GM18868 (cell line): Measurements from ENCODE around the gene CLIP1.
"Not testable (repeated sequence)": the region's sequence is repeated elsewhere in the genome, so short reads cannot be mapped to it uniquely, and the experiment has no call there.

ENCODE experiments used
- ATAC-seq: cut with Tn5 transposase; IDR thresholded peaks from one replicate; pipeline ENCODE4 v1.9.1; 2021; ENCODE audit warnings: mild to moderate bottlenecking, moderate library complexity; ENCODE audit not compliant: unreplicated experiment

CLIP1 gene

DNA sequence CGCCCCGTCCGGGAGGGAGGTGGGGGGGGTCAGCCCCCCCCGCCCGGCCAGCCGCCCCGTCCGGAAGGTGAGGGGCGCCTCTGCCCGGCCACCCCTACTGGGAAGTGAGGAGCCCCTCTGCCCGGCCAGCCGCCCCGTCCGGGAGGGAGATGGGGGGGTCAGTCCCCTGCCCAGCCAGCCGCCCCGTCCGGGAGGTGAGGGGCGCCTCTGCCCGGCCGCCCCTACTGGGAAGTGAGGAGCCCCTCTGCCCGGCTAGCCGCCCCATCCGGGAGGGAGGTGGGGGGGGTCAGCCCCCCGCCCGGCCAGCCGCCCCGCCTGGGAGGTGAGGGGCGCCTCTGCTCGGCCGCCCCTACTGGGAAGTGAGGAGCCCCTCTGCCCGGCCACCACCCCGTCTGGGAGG, 64.9 kb downstream of the CLIP1 start:
- not testable (repeated sequence) for ATAC-seq

DNA sequence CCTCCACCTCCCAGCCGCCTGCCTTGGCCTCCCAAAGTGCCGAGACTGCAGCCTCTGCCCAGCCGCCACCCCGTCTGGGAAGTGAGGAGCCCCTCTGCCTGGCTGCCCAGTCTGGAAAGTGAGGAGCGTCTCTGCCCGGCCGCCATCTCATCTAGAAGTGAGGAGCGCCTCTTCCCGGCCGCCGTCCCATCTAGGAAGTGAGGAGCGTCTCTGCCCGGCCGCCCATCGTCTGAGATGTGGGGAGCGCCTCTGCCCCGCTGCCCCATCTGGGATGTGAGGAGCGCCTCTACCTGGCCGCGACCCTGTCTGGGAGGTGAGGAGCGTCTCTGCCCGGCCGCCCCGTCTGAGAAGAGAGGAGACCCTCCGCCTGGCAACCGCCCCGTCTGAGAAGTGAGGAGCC, 65.5 kb downstream of the CLIP1 start:
- ATAC-seq, result not testable (repeated sequence)

DNA sequence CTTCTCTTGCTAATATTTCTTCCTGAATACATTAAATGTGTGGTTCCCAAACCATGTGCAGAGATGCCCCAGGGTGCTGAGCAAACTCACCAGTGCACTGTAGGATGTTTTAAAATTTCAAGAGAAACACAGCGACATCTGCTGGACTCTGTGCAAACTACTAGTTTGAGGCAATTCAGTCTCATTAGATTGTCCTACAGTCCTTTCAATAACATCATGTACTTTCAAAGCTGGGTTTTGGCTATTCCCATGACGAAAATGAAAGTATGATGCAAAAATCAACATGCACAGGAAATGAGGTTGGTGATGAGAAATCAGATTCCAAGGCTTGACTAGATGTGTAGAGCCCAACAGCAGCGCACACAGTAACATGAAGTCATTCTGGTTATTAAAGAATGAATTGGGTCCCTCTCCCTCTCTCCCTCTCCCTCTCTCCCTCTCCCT, 66.3 kb downstream of the CLIP1 start:
- ATAC-seq, result no peak

DNA sequence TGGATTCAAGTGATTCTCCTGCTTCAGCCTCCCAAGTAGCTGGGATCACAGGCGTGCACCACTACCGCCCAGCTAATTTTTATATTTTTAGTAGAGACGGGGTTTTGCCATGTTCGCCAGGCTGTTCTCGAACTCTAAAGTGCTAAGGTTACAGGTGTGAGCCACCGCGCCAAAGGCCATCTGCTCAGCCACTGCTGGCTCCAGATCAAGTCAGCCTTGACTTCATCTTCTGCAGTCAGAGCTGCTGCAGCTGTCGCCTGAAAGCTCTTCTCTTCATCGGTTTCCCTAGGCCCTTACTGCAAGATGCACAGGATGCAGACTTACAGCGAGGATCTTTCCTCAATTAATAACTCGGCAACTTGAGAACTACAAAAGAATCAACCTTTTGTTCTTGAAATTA, 66.8 kb downstream of the CLIP1 start:
- no peak for ATAC-seq

- no peak for ATAC-seq
Measured at GRCh38 chr12:122354958-122355641, 67.4 kb downstream of the CLIP1 start.

- no peak for ATAC-seq
Measured at GRCh38 chr12:122352394-122352793, 70.1 kb downstream of the CLIP1 start.

- no peak for ATAC-seq
Measured at GRCh38 chr12:122350141-122350848, 72.2 kb downstream of the CLIP1 start.

GRCh38 chr12:122349078-122349477, 73.4 kb downstream of the CLIP1 start:
- ATAC-seq, result no peak

DNA sequence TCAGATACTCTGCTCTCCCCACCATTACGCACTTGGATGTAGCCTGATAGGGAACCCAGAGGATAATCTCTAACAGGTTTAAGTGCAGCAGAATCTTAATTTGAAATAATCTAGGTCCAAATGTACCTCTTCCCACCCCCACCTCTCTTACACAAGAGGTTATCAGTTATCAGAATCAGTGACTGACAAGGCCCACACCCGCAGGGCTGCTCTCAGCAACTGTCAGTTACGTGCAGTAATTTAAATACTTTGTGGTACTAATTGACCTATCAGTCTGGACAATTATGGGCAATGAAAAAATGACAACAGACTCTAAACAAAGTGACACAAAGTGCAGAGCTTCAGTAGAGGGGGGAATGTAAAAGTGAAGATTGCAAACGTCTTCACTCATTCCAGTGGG, 74.0 kb downstream of the CLIP1 start:
- ATAC-seq, result no peak

GRCh38 chr12:122346054-122346453, 76.4 kb downstream of the CLIP1 start:
- ATAC-seq, result no peak

- no peak for ATAC-seq
Measured at GRCh38 chr12:122345042-122345441, 77.4 kb downstream of the CLIP1 start.

GRCh38 chr12:122336015-122336946, 86.2 kb downstream of the CLIP1 start:
- ATAC-seq, result no peak

GRCh38 chr12:122333142-122334087, 89.1 kb downstream of the CLIP1 start:
- no peak for ATAC-seq

DNA sequence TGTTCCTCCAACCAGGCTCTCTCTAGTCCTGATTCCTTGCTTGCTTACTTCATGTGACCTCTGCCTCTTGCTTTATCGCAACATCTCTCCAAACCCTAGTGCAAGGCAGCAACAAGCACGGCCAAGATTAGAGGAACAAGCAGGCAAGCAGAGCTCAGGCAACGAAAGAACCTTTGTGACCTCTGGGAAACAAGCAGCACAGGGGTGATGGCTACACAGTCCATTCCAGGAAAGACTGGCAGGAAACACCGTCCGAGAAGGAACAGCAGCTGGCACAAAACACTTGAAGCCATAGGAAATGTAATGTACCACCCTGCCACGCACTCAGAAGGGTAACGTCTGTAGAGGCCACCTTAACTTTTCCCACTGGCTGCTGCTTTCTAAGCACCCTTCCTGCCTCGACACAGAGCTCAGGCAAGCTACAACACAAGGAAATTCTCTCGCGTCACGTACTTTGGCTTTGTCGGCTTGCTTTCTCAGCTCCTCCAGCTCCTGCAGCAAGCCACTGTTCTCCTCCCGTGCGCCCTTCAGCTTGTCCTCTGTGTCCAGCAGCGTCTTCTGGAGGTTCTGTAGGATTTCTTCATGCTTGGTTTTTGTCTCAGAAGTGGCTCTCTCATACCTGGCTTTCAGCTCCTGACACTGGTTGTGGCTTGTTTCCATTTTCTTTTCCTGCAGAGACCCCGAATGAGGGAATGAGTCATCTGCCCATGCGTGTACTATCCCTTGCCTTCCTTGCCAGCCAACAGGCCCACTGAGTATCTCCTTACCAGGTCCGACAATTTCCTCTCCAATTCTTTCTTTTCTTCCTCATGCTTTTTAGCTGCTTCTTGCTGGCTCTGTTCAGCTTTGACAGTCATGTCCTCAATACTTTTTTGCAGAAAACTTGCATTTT, 94.7 kb downstream of the CLIP1 start:
- no peak for ATAC-seq

GRCh38 chr12:122327014-122327413, 95.5 kb downstream of the CLIP1 start:
- no peak for ATAC-seq

- ATAC-seq, result no peak
Measured at GRCh38 chr12:122326586-122326985, 95.9 kb downstream of the CLIP1 start.

DNA sequence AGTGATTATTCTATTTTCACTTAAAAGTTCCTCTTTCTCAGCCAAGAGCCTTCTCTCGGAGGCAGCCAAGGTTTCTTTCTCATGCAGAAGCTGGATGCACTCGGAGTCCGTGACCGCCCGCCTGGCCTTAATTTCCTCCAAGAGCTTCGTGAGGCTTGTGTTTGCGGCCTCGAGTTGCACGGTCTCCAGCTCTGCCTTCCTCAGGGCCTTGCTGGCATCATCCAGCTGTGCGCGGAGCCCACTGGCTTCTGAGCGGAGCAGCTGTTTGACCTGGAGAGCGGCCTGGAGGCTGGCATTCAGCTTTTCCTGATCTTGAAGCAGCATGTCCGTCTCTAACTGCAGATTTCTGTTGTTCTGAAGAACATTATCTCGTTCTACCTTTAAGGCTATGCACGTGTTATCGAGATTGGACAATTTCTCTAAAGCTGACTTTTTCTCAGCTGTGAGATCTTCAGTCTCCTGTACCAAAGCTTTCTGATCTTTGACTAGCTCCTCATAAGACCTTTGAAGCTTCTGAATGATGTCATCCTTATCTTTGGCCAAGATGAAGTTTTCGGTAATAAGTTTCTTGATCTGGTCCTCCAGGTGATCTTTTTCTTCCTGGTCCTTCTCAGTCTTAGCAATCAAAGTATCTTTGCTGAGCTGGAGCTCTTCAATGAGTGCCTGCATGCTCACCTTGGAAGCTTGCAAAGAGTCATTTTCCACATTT, 99.0 kb downstream of the CLIP1 start:
- ATAC-seq, result no peak

- no peak for ATAC-seq
Measured at GRCh38 chr12:122322501-122322900, 100.0 kb downstream of the CLIP1 start.
